Vagina (tissue), 2 donors: ENCODE data around the gene PELI2.

Experiments used
- CTCF ChIP-seq, 3 experiments: fragments of 450-650 bp in 2 of 3; fragments of 200-600 bp in 1 of 3; sonication (generic) in 1 of 3; IDR thresholded peaks; one replicate each; pipeline ENCODE4 v1.5.1; 2017 to 2019; ENCODE audit warnings: antibody characterized with exemption in 3 of 3, mild to moderate bottlenecking in 2 of 3, moderate library complexity in 2 of 3
- POLR2A ChIP-seq, 2 donors: fragments of 450-650 bp; IDR thresholded peaks; one replicate each; pipeline ENCODE4 v1.6.1; 2017; ENCODE audit warnings: antibody characterized with exemption in 2 of 2, mild to moderate bottlenecking in 2 of 2, moderate library complexity in 2 of 2
- POLR2AphosphoS5 ChIP-seq, 2 donors: sonication (generic); formaldehyde crosslinking; IDR thresholded peaks; one replicate each; pipeline ENCODE4 v1.9.0; 2017; ENCODE audit warnings: antibody characterized with exemption in 2 of 2, mild to moderate bottlenecking in 2 of 2, low read depth in 1 of 2; ENCODE audit not compliant: insufficient read depth in 1 of 2

- TF ChIP-seq CTCF (IDR thresholded peaks at IDR 0.05) (no peak), POLR2A (IDR thresholded peaks at IDR 0.05) (no peak), POLR2AphosphoS5 (IDR thresholded peaks at IDR 0.05; ENCODE audit: insufficient read depth in 1 of 2, low read depth in 1 of 2) (no peak)
Observed at GRCh38 chr14:56122301-56122700, 4.1 kb downstream of the PELI2 start.
